ENCODE results near the gene DTX1.

Gene DTX1

GRCh38 chr12:113070117-113070906 is 13.8 kb downstream of the DTX1 start:
- Histone ChIP-seq H3K4me1 (ENCODE audit: control extremely low read depth in 1 of 4, control insufficient read depth in 4 of 4, insufficient read depth in 4 of 4, low read length in 3 of 4) (peaks cover 0 to 54% (median 22%) of the 10 kb centered on the region in 4 experiments), H3K27me3 (replicated peaks in 2 of 5; ENCODE audit: control insufficient read depth in 4 of 5, insufficient read depth in 5 of 5, low read length in 4 of 5) (peaks cover 0 to 6% (median 0%) of the 10 kb centered on the region in 5 experiments), H3K9me3 (ENCODE audit: control extremely low read depth in 1 of 5, control insufficient read depth in 4 of 5, insufficient read depth in 2 of 5, low read depth in 1 of 5, low read length in 4 of 5) (no peaks in the 10 kb centered on the region), H3K4me3 (ENCODE audit: control insufficient read depth in 1 of 7, extremely low read depth in 1 of 7, insufficient read depth in 4 of 7, low read depth in 2 of 7, low read length in 6 of 7) (peak overlapping the region in 2 of 7 experiments; percentile 13 to 42), H3K27ac (ENCODE audit: insufficient read depth in 1 of 2, low read depth in 1 of 2, low read length in 2 of 2, poor library complexity in 1 of 2, severe bottlenecking in 2 of 2) (no peak overlapping the region), H3K36me3 (ENCODE audit: control insufficient read depth in 4 of 4, insufficient read depth in 4 of 4, low read length in 3 of 4) (no peaks in the 10 kb centered on the region)
- WGBS (ENCODE audit: insufficient coverage), result 66% methylated on average over 5 of the region's 15 CpGs
- ChIA-PET POLR2A (no interaction called here), CTCF (interaction anchor here (0.7 to 4.2 kb wide), 14 partner anchors 8 to 99 kb away, joined by 3 to 16 read pairs (median 4); partner anchors contain the start of gene DTX1)
- peak; percentile 85 to 95 (median 94) for DNase-seq

- Histone ChIP-seq H3K36me3 (ENCODE audit: control insufficient read depth in 4 of 4, insufficient read depth in 4 of 4, low read length in 3 of 4) (no peaks in the 10 kb centered on the region), H3K4me1 (ENCODE audit: control extremely low read depth in 1 of 4, control insufficient read depth in 4 of 4, insufficient read depth in 4 of 4, low read length in 3 of 4) (peaks cover 0 to 58% (median 24%) of the 10 kb centered on the region in 4 experiments), H3K27me3 (replicated peaks in 2 of 5; ENCODE audit: control insufficient read depth in 4 of 5, insufficient read depth in 5 of 5, low read length in 4 of 5) (peaks cover 0 to 9% (median 0%) of the 10 kb centered on the region in 5 experiments), H3K9me3 (ENCODE audit: control extremely low read depth in 1 of 5, control insufficient read depth in 4 of 5, insufficient read depth in 2 of 5, low read depth in 1 of 5, low read length in 4 of 5) (no peaks in the 10 kb centered on the region), H3K4me3 (ENCODE audit: control insufficient read depth in 1 of 7, extremely low read depth in 1 of 7, insufficient read depth in 4 of 7, low read depth in 2 of 7, low read length in 6 of 7) (no peak overlapping the region), H3K27ac (ENCODE audit: insufficient read depth in 1 of 2, low read depth in 1 of 2, low read length in 2 of 2, poor library complexity in 1 of 2, severe bottlenecking in 2 of 2) (no peak overlapping the region)
- DNase-seq, result no peak
- WGBS (ENCODE audit: insufficient coverage), result 93% methylated on average over 6 of the region's 21 CpGs
- ChIA-PET CTCF (interaction anchor here (0.7 to 4.2 kb wide), 11 partner anchors 7 to 97 kb away, joined by 3 to 16 read pairs (median 4); partner anchors contain the start of gene DTX1), POLR2A (no interaction called here)
Observed at GRCh38 chr12:113071135-113072112, 14.9 kb downstream of the DTX1 start.

- no peaks in the 10 kb centered on the region for H3K36me3 ChIP-seq (ENCODE audit: control insufficient read depth in 4 of 4, insufficient read depth in 4 of 4, low read length in 3 of 4)
- H3K27me3 ChIP-seq (replicated peaks in 2 of 5; ENCODE audit: control insufficient read depth in 4 of 5, insufficient read depth in 5 of 5, low read length in 4 of 5), result peaks cover 0 to 16% (median 2%) of the 10 kb centered on the region in 5 experiments
- POLR2A ChIA-PET, result no interaction called here
- no peak overlapping the region for H3K4me3 ChIP-seq (ENCODE audit: control insufficient read depth in 1 of 7, extremely low read depth in 1 of 7, insufficient read depth in 4 of 7, low read depth in 2 of 7, low read length in 6 of 7)
- no peak overlapping the region for H3K27ac ChIP-seq (ENCODE audit: insufficient read depth in 1 of 2, low read depth in 1 of 2, low read length in 2 of 2, poor library complexity in 1 of 2, severe bottlenecking in 2 of 2)
- no peaks in the 10 kb centered on the region for H3K9me3 ChIP-seq (ENCODE audit: control extremely low read depth in 1 of 5, control insufficient read depth in 4 of 5, insufficient read depth in 2 of 5, low read depth in 1 of 5, low read length in 4 of 5)
- peaks cover 0 to 54% (median 25%) of the 10 kb centered on the region in 4 experiments for H3K4me1 ChIP-seq (ENCODE audit: control extremely low read depth in 1 of 4, control insufficient read depth in 4 of 4, insufficient read depth in 4 of 4, low read length in 3 of 4)
- CTCF ChIA-PET, result interaction anchor here (1.0 to 4.2 kb wide), 3 partner anchors 21 to 24 kb away, joined by 3 to 16 read pairs (median 15); no protein-coding TSS in a partner anchor
- 96% methylated on average over 3 of the region's 3 CpGs for WGBS (ENCODE audit: insufficient coverage)
- no peak for DNase-seq
Observed at GRCh38 chr12:113072136-113072535, 15.6 kb downstream of the DTX1 start.

- Histone ChIP-seq H3K9me3 (ENCODE audit: control extremely low read depth in 1 of 5, control insufficient read depth in 4 of 5, insufficient read depth in 2 of 5, low read depth in 1 of 5, low read length in 4 of 5) (no peaks in the 10 kb centered on the region), H3K27me3 (replicated peaks in 2 of 5; ENCODE audit: control insufficient read depth in 4 of 5, insufficient read depth in 5 of 5, low read length in 4 of 5) (peaks cover 0 to 29% (median 7%) of the 10 kb centered on the region in 5 experiments), H3K4me3 (ENCODE audit: control insufficient read depth in 1 of 7, extremely low read depth in 1 of 7, insufficient read depth in 4 of 7, low read depth in 2 of 7, low read length in 6 of 7) (no peak overlapping the region), H3K4me1 (ENCODE audit: control extremely low read depth in 1 of 4, control insufficient read depth in 4 of 4, insufficient read depth in 4 of 4, low read length in 3 of 4) (peaks cover 0 to 45% (median 30%) of the 10 kb centered on the region in 4 experiments), H3K36me3 (ENCODE audit: control insufficient read depth in 4 of 4, insufficient read depth in 4 of 4, low read length in 3 of 4) (no peaks in the 10 kb centered on the region), H3K27ac (ENCODE audit: insufficient read depth in 1 of 2, low read depth in 1 of 2, low read length in 2 of 2, poor library complexity in 1 of 2, severe bottlenecking in 2 of 2) (no peak overlapping the region)
- ChIA-PET CTCF (interaction anchor here (0.5 to 1.7 kb wide), 7 partner anchors 10 to 439 kb away, joined by 3 to 6 read pairs (median 3); no protein-coding TSS in a partner anchor), POLR2A (no interaction called here)
- no peak for DNase-seq
- 82% methylated on average over 2 of the region's 3 CpGs for WGBS (ENCODE audit: insufficient coverage)
Observed at GRCh38 chr12:113073586-113073985, 17.1 kb downstream of the DTX1 start.

DNA sequence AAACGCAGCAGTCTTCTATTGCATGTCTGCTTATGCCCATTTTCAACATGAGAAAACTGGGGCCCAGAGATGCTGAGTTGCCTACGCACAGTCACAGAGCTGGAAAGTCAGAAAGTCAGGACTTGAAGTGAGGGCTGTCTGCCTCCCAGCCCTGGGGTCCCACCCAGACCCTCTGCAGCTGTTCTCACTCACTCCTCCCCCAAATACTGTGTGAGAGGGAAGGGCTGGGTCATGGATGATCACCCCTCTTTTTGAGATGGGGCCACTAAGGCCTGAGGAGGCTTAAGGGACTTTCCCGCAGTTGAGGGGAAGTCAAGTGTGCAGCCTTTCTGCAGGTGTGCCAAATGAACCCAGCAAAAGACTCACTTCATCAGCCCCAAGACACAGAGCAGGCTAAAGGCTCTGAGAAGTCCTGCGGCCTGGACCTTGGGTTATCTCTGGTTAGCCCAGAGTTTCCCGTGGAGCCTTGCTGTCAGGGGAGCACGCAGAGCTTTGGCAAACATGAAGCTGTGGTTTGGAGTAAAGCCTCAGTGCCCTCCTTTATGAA is 18.7 kb downstream of the DTX1 start:
- CTCF ChIA-PET, result interaction anchor here (0.7 to 1.4 kb wide), 2 partner anchors 11 to 18 kb away, joined by 3 to 4 read pairs; no protein-coding TSS in a partner anchor
- WGBS (ENCODE audit: insufficient coverage), result 71% methylated on average over 5 of the region's 6 CpGs
- POLR2A ChIA-PET, result no interaction called here
- Histone ChIP-seq H3K36me3 (ENCODE audit: control insufficient read depth in 4 of 4, insufficient read depth in 4 of 4, low read length in 3 of 4) (no peaks in the 10 kb centered on the region), H3K27ac (ENCODE audit: insufficient read depth in 1 of 2, low read depth in 1 of 2, low read length in 2 of 2, poor library complexity in 1 of 2, severe bottlenecking in 2 of 2) (no peak overlapping the region), H3K27me3 (replicated peaks in 2 of 5; ENCODE audit: control insufficient read depth in 4 of 5, insufficient read depth in 5 of 5, low read length in 4 of 5) (peaks cover 0 to 46% (median 14%) of the 10 kb centered on the region in 5 experiments), H3K4me1 (ENCODE audit: control extremely low read depth in 1 of 4, control insufficient read depth in 4 of 4, insufficient read depth in 4 of 4, low read length in 3 of 4) (peaks cover 0 to 28% (median 17%) of the 10 kb centered on the region in 4 experiments), H3K9me3 (ENCODE audit: control extremely low read depth in 1 of 5, control insufficient read depth in 4 of 5, insufficient read depth in 2 of 5, low read depth in 1 of 5, low read length in 4 of 5) (no peaks in the 10 kb centered on the region), H3K4me3 (ENCODE audit: control insufficient read depth in 1 of 7, extremely low read depth in 1 of 7, insufficient read depth in 4 of 7, low read depth in 2 of 7, low read length in 6 of 7) (no peak overlapping the region)
- DNase-seq, result peak; percentile 25 to 72 (median 58)

DNA sequence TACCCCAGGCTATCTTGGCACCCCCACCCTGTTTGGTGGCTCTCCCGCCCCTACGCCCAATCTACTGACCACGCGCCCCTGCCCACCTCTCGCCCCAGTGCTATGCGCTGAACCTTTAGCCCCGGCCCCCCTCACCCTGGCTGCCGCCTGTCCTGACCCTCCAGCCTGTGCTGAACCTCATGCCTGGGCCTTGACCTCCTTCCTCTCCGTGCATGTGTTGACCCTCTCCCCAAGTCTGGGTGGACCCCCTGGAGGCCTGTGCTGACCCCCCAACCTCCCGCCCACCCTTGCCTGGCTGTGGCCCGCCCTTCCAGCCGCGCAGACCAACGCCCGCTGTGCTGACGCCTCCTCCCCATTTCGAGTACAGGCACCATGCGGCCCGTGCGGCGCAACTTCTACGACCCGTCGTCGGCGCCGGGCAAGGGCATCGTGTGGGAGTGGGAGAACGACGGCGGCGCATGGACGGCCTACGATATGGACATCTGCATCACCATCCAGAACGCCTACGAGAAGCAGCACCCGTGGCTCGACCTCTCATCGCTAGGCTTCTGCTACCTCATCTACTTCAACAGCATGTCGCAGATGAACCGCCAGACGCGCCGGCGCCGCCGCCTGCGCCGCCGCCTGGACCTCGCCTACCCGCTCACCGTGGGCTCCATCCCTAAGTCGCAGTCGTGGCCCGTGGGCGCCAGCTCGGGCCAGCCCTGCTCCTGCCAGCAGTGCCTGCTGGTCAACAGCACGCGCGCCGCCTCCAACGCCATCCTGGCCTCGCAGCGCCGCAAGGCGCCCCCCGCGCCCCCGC is 20.7 kb downstream of the DTX1 start:
- H3K27ac ChIP-seq (ENCODE audit: insufficient read depth in 1 of 2, low read depth in 1 of 2, low read length in 2 of 2, poor library complexity in 1 of 2, severe bottlenecking in 2 of 2), result no peak overlapping the region
- H3K4me3 ChIP-seq (ENCODE audit: control insufficient read depth in 1 of 7, extremely low read depth in 1 of 7, insufficient read depth in 4 of 7, low read depth in 2 of 7, low read length in 6 of 7), result peak overlapping the region in 3 of 7 experiments; percentile 13 to 42 (median 36)
- CTCF ChIA-PET, result no interaction called here
- DNase-seq, result peak in 1 of 3 donors; percentile 62
- POLR2A ChIA-PET, result no interaction called here
- peaks cover 0 to 46% (median 14%) of the 10 kb centered on the region in 5 experiments for H3K27me3 ChIP-seq (replicated peaks in 2 of 5; ENCODE audit: control insufficient read depth in 4 of 5, insufficient read depth in 5 of 5, low read length in 4 of 5)
- H3K9me3 ChIP-seq (ENCODE audit: control extremely low read depth in 1 of 5, control insufficient read depth in 4 of 5, insufficient read depth in 2 of 5, low read depth in 1 of 5, low read length in 4 of 5), result no peaks in the 10 kb centered on the region
- peaks cover 0 to 12% (median 7%) of the 10 kb centered on the region in 4 experiments for H3K4me1 ChIP-seq (ENCODE audit: control extremely low read depth in 1 of 4, control insufficient read depth in 4 of 4, insufficient read depth in 4 of 4, low read length in 3 of 4)
- WGBS (ENCODE audit: insufficient coverage), result 17% methylated on average over 66 of the region's 70 CpGs
- no peaks in the 10 kb centered on the region for H3K36me3 ChIP-seq (ENCODE audit: control insufficient read depth in 4 of 4, insufficient read depth in 4 of 4, low read length in 3 of 4)

All from common myeloid progenitor, CD34-positive (primary cell).